BE2C (cell line): ENCODE data around the gene EMSY.

Experiments used
- DNase-seq: peaks from one replicate; pipeline ENCODE4 v3.0.0-alpha.2; 2020
- H3K27me3 ChIP-seq: fragments of 250-450 bp; sonication (Bioruptor Pico); 2 replicates; pipeline ENCODE4 v1.5.1; 2020; ENCODE audit warnings: mild to moderate bottlenecking
- H3K36me3 ChIP-seq: fragments of 250-450 bp; sonication (Bioruptor Pico); 2 replicates; pipeline ENCODE4 v1.5.1; 2020; ENCODE audit warnings: mild to moderate bottlenecking
- H3K4me1 ChIP-seq: fragments of 250-450 bp; sonication (Bioruptor Pico); 2 replicates; pipeline ENCODE4 v1.5.1; 2020
- H3K4me3 ChIP-seq: 2 replicates; pipeline ENCODE4 v1.5.1; 2011; ENCODE audit warnings: low read depth, low read length
- H3K9me3 ChIP-seq: fragments of 250-450 bp; sonication (Bioruptor Pico); 2 replicates; pipeline ENCODE4 v1.5.1; 2020
- CTCF ChIP-seq: IDR thresholded peaks from 2 replicates; pipeline ENCODE4 v1.5.1; 2012; ENCODE audit warnings: mild to moderate bottlenecking, low read depth, low read length

Gene EMSY

GRCh38 chr11:76491644-76492043 is 46.8 kb downstream of the EMSY start:
- Histone ChIP-seq H3K4me1 (no peaks in the 10 kb centered on the region), H3K4me3 (no peak overlapping the region), H3K27me3 (no peaks in the 10 kb centered on the region), H3K9me3 (no peaks in the 10 kb centered on the region), H3K36me3 (peaks cover 8% of the 10 kb centered on the region)
- no peak for TF ChIP-seq CTCF
- DNase-seq = no peak

GRCh38 chr11:76493040-76493439 is 48.2 kb downstream of the EMSY start:
- H3K4me1 ChIP-seq = no peaks in the 10 kb centered on the region
- TF ChIP-seq CTCF = no peak
- H3K9me3 ChIP-seq = no peaks in the 10 kb centered on the region
- no peak overlapping the region for H3K4me3 ChIP-seq
- DNase-seq = no peak
- H3K36me3 ChIP-seq = peaks cover 10% of the 10 kb centered on the region
- no peaks in the 10 kb centered on the region for H3K27me3 ChIP-seq

GRCh38 chr11:76493626-76494539 is 49.1 kb downstream of the EMSY start:
- DNase-seq = no peak
- H3K36me3 ChIP-seq = peaks cover 10% of the 10 kb centered on the region
- no peaks in the 10 kb centered on the region for H3K4me1 ChIP-seq
- no peak overlapping the region for H3K4me3 ChIP-seq
- H3K9me3 ChIP-seq = no peaks in the 10 kb centered on the region
- no peak for TF ChIP-seq CTCF
- no peaks in the 10 kb centered on the region for H3K27me3 ChIP-seq

GRCh38 chr11:76495019-76495418 is 50.2 kb downstream of the EMSY start:
- TF ChIP-seq CTCF = no peak
- Histone ChIP-seq H3K36me3 (peaks cover 10% of the 10 kb centered on the region), H3K4me1 (no peaks in the 10 kb centered on the region), H3K27me3 (no peaks in the 10 kb centered on the region), H3K4me3 (no peak overlapping the region), H3K9me3 (no peaks in the 10 kb centered on the region)
- no peak for DNase-seq

GRCh38 chr11:76496174-76496573 is 51.4 kb downstream of the EMSY start:
- Histone ChIP-seq H3K9me3 (no peaks in the 10 kb centered on the region; the same call in 1 of the 2 replicates), H3K27me3 (no peaks in the 10 kb centered on the region)
- DNase-seq = no peak

More at GRCh38 chr11:76496174-76496573, 51.4 kb downstream of the EMSY start:
- no peak for TF ChIP-seq CTCF
- Histone ChIP-seq H3K4me3 (no peak overlapping the region), H3K36me3 (peaks cover 17% of the 10 kb centered on the region), H3K4me1 (no peaks in the 10 kb centered on the region)
